H1 (cell line): ENCODE data around the gene FBXL12. TPM values are rescaled to one million over a fixed set of nuclear protein-coding genes. Genes with fewer than 3 reads are reported as not detected.

Source experiments
- CTCF ChIA-PET: fragments of 300-600 bp; sonication (Branson Sonifier 250); formaldehyde crosslinking; loops from one replicate; lab custom pipeline; 2021; ENCODE audit not compliant: partially characterized antibody; lab: Charles Lee
- POLR2A ChIA-PET: fragments of 300-600 bp; sonication (Branson Sonifier 250); formaldehyde crosslinking; loops from one replicate; lab custom pipeline; 2021; ENCODE audit warnings: inconsistent platforms; ENCODE audit not compliant: partially characterized antibody; lab: Charles Lee
- DNase-seq, 2 experiments: peaks; one replicate each; pipeline versions ENCODE4 v3.0.0 to v3.0.0-alpha.2; 2010 to 2022; ENCODE audit warnings: low spot score in 2 of 2, low read depth in 1 of 2, mixed read lengths in 1 of 2
- FAIRE-seq: peaks from 2 replicates; lab custom pipeline; 2011; peaks lifted over from hg19 to GRCh38; lab: Jason Lieb, UNC
- H2AFZ ChIP-seq: 2 replicates; pipeline ENCODE4 v1.8.1; 2012; ENCODE audit warnings: low read length, inconsistent platforms
- H2AK5ac ChIP-seq: 2 replicates; pipeline ENCODE4 v1.6.1; 2013; ENCODE audit warnings: low read depth, low read length
- H2BK120ac ChIP-seq: replicated peaks from 2 replicates; pipeline ENCODE3; 2013; ENCODE audit warnings: low read depth, low read length, inconsistent platforms
- H2BK12ac ChIP-seq: 2 replicates; pipeline ENCODE4 v1.6.1; 2013; ENCODE audit warnings: low read depth, low read length
- H2BK15ac ChIP-seq: 2 replicates; pipeline ENCODE4 v1.6.1; 2013; ENCODE audit warnings: low read length
- H2BK20ac ChIP-seq: 2 replicates; pipeline ENCODE4 v1.6.1; 2013; ENCODE audit warnings: low read length
- H2BK5ac ChIP-seq: 2 replicates; pipeline ENCODE4 v1.6.1; 2013; ENCODE audit warnings: low read depth, low read length
- H3K14ac ChIP-seq: 2 replicates; pipeline ENCODE4 v1.6.1; 2013; ENCODE audit warnings: inconsistent platforms; ENCODE audit not compliant: insufficient read length
- H3K18ac ChIP-seq: 2 replicates; pipeline ENCODE4 v1.6.1; 2013; ENCODE audit warnings: low read length; ENCODE audit errors: extremely low read depth
- H3K23ac ChIP-seq: 2 replicates; pipeline ENCODE4 v1.6.1; 2013; ENCODE audit warnings: inconsistent platforms; ENCODE audit not compliant: insufficient read length
- H3K23me2 ChIP-seq: 2 replicates; pipeline ENCODE4 v1.6.1; 2013; ENCODE audit warnings: low read depth, low read length
- H3K27ac ChIP-seq: 2 replicates; pipeline ENCODE4 v1.6.1; 2011; ENCODE audit warnings: low read depth, low read length, inconsistent platforms
- H3K27me3 ChIP-seq, 4 experiments: replicated peaks in 1 of 4; 1 replicate in 1 of 4; 2 replicates in 3 of 4; pipeline versions ENCODE4 v1.6.1 to v1.8.1; 2011 to 2013; ENCODE audit warnings: low read length in 3 of 4, mild to moderate bottlenecking in 3 of 4, inconsistent platforms in 2 of 4, mixed read lengths in 2 of 4, moderate library complexity in 1 of 4; ENCODE audit not compliant: control insufficient read depth in 3 of 4, insufficient read depth in 3 of 4; ENCODE audit errors: extremely low read depth in 1 of 4
- H3K36me3 ChIP-seq, 4 experiments: 2 replicates each; pipeline versions ENCODE4 v1.6.1 to v1.8.1; 2011 to 2013; ENCODE audit warnings: mild to moderate bottlenecking in 4 of 4, low read length in 3 of 4, moderate library complexity in 2 of 4, control low read depth in 1 of 4, inconsistent platforms in 1 of 4; ENCODE audit not compliant: insufficient read depth in 4 of 4, control insufficient read depth in 2 of 4
- H3K4ac ChIP-seq: replicated peaks from 2 replicates; pipeline ENCODE3; 2013; ENCODE audit warnings: low read length, low read depth, mixed read lengths, inconsistent platforms; ENCODE audit not compliant: insufficient read length
- H3K4me1 ChIP-seq, 4 experiments: replicated peaks in 1 of 4; 1 replicate in 1 of 4; 2 replicates in 3 of 4; pipeline versions ENCODE4 v1.6.1 to v1.8.1; 2011 to 2013; ENCODE audit warnings: low read length in 3 of 4, inconsistent platforms in 2 of 4, mixed read lengths in 1 of 4; ENCODE audit not compliant: insufficient read depth in 4 of 4, control insufficient read depth in 3 of 4
- H3K4me2 ChIP-seq, 2 experiments: 2 replicates each; pipeline versions ENCODE4 v1.6.1 to v1.8.1; 2011 to 2013; ENCODE audit warnings: low read depth in 2 of 2, low read length in 2 of 2, control low read depth in 1 of 2, inconsistent platforms in 1 of 2, mild to moderate bottlenecking in 1 of 2; ENCODE audit not compliant: insufficient read depth in 1 of 2
- H3K4me3 ChIP-seq, 4 experiments: fragments of 200-600, 300-600 bp in 1 of 4; sonication (generic), shearing (Covaris generic), sonication (Bioruptor Twin) in 1 of 4; 2 replicates each; pipeline versions ENCODE4 v1.5.1 to v1.8.1; 2011 to 2016; ENCODE audit warnings: low read length in 4 of 4, low read depth in 3 of 4, control low read depth in 2 of 4, inconsistent platforms in 2 of 4, mild to moderate bottlenecking in 2 of 4, mixed read lengths in 1 of 4, moderate library complexity in 1 of 4; ENCODE audit not compliant: insufficient read depth in 2 of 4; ENCODE audit errors: extremely low read depth in 1 of 4
- H3K56ac ChIP-seq: replicated peaks from 2 replicates; pipeline ENCODE3; 2013; ENCODE audit warnings: low read depth, mild to moderate bottlenecking, mixed read lengths, low read length, inconsistent platforms; ENCODE audit not compliant: insufficient read length
- H3K79me1 ChIP-seq: 2 replicates; pipeline ENCODE4 v1.6.1; 2013; ENCODE audit warnings: low read depth, low read length, control low read depth
- H3K79me2 ChIP-seq, 2 experiments: 2 replicates each; pipeline versions ENCODE4 v1.6.1 to v1.8.1; 2012 to 2013; ENCODE audit warnings: low read length in 2 of 2, mild to moderate bottlenecking in 2 of 2, inconsistent platforms in 1 of 2; ENCODE audit not compliant: insufficient read depth in 2 of 2, control insufficient read depth in 1 of 2
- H3K9ac ChIP-seq, 4 experiments: replicated peaks in 1 of 4; 1 replicate in 1 of 4; 2 replicates in 3 of 4; pipeline versions ENCODE4 v1.6.1 to v1.8.1; 2011 to 2013; ENCODE audit warnings: low read depth in 3 of 4, low read length in 3 of 4, control low read depth in 2 of 4, mild to moderate bottlenecking in 2 of 4, moderate library complexity in 2 of 4, inconsistent platforms in 1 of 4; ENCODE audit errors: extremely low read depth in 1 of 4
- H3K9me3 ChIP-seq, 2 experiments: 2 replicates each; pipeline versions ENCODE4 v1.6.1 to v1.8.1; 2012 to 2013; ENCODE audit warnings: mild to moderate bottlenecking in 2 of 2, moderate library complexity in 2 of 2, control low read depth in 1 of 2, inconsistent platforms in 1 of 2, low read depth in 1 of 2, low read length in 1 of 2, mixed read lengths in 1 of 2; ENCODE audit not compliant: insufficient read depth in 2 of 2
- H4K20me1 ChIP-seq, 2 experiments: replicated peaks in 1 of 2; 2 replicates each; pipeline versions ENCODE3 to v1.8.1; 2011 to 2013; ENCODE audit warnings: inconsistent platforms in 2 of 2, low read length in 2 of 2, mild to moderate bottlenecking in 1 of 2; ENCODE audit not compliant: insufficient read depth in 2 of 2, control insufficient read depth in 1 of 2
- H4K5ac ChIP-seq: 2 replicates; pipeline ENCODE4 v1.6.1; 2013; ENCODE audit warnings: low read length, low read depth, mixed read lengths, inconsistent platforms; ENCODE audit not compliant: insufficient read length
- H4K8ac ChIP-seq: 2 replicates; pipeline ENCODE4 v1.8.0; 2013; ENCODE audit warnings: mild to moderate bottlenecking, moderate library complexity, low read length, inconsistent platforms; ENCODE audit not compliant: insufficient read depth; ENCODE audit errors: extremely low read depth
- H4K91ac ChIP-seq: replicated peaks from 2 replicates; pipeline ENCODE3; 2013; ENCODE audit warnings: low read length, mixed read lengths, inconsistent platforms; ENCODE audit not compliant: insufficient read length
- E2F6 ChIP-seq: IDR thresholded peaks from 2 replicates; pipeline ENCODE4 v1.6.1; 2012; ENCODE audit warnings: inconsistent platforms
- EZH2 ChIP-seq: fragments of 200-600 bp; sonication (generic); IDR thresholded peaks from 2 replicates; pipeline ENCODE4 v1.7.1; 2012; ENCODE audit warnings: low read depth, mild to moderate bottlenecking, moderate library complexity, low read length, inconsistent platforms; ENCODE audit not compliant: severe bottlenecking
- KDM1A ChIP-seq: fragments of 200-600, 300-600 bp; sonication (generic); IDR thresholded peaks from 2 replicates; pipeline ENCODE4 v1.7.1; 2016; ENCODE audit warnings: mild to moderate bottlenecking, low read length, borderline replicate concordance
- POLR2A ChIP-seq, 2 experiments: IDR thresholded peaks; 1 replicate in 1 of 2; 2 replicates in 1 of 2; pipeline ENCODE4 v1.6.1; 2011; ENCODE audit warnings: low read depth in 2 of 2, low read length in 2 of 2, mild to moderate bottlenecking in 2 of 2; ENCODE audit errors: control extremely low read depth in 1 of 2
- RNF2 ChIP-seq: fragments of 200-900, 300-1000 bp; sonication (generic); IDR thresholded peaks from 2 replicates; pipeline ENCODE4 v1.7.1; 2016; ENCODE audit warnings: borderline replicate concordance, low read depth, mild to moderate bottlenecking, antibody characterized with exemption, low read length; ENCODE audit not compliant: poor library complexity, severe bottlenecking; ENCODE audit errors: missing control alignments
- SAP30 ChIP-seq: fragments of 300-600 bp; sonication (generic); IDR thresholded peaks from 2 replicates; pipeline ENCODE4 v1.7.1; 2012; ENCODE audit warnings: low read length, moderate library complexity, mild to moderate bottlenecking, inconsistent platforms; ENCODE audit not compliant: insufficient read depth, insufficient replicate concordance
- SP2 ChIP-seq: IDR thresholded peaks from 2 replicates; pipeline ENCODE4 v1.6.1; 2012; ENCODE audit warnings: mild to moderate bottlenecking, low read length, inconsistent platforms
- WGBS, 2 experiments: shearing (Covaris generic) in 1 of 2; methylation state at CpG; one replicate each; pipeline versions ENCODE4 v1.1.6 to v1.1.7; 2013 to 2015; ENCODE audit warnings: low lambda C conversion rate in 2 of 2, mixed read lengths in 2 of 2, inconsistent platforms in 1 of 2, low coverage in 1 of 2, missing lambda C conversion rate in 1 of 2; ENCODE audit not compliant: insufficient replicate concordance in 2 of 2, insufficient coverage in 1 of 2, insufficient read length in 1 of 2; ENCODE audit errors: extremely low coverage in 1 of 2, missing lambda C conversion rate in 1 of 2; 5-methylcytosine and 5-hydroxymethylcytosine counted together
- polyA plus RNA-seq, 7 experiments: library from polyadenylated mRNA; depleted of rRNA in 3 of 7; stranded (reverse) in 5 of 7; unstranded in 2 of 7; fragments of >200 nt in 5 of 7; fragments of 200-250 nt in 2 of 7; gene quantifications; 1 replicate in 5 of 7; 2 replicates in 1 of 7; 4 replicates in 1 of 7; pipeline versions ENCODE4 v1.2.1 to v1.2.3, GENCODE V29; 2011 to 2013; ENCODE audit warnings: missing spikeins in 2 of 7, mixed read lengths in 2 of 7
- total RNA-seq: library from RNA; stranded (reverse); fragmentation: NEBNext Ultra II Directional; extraction: Animal tissue kit (Norgen Biotek cat#: 25700); gene quantifications from 2 replicates; pipeline ENCODE4 v1.2.1, GENCODE V29; 2021

Gene FBXL12
- total and polyA plus RNA-seq, 2 of the 8 experiments (the other 6 are each of a cell fraction or from before 2014, with no cell fraction given), result 24.6 to 62.3 TPM

GRCh38 chr19:9839415-9839814 is 20.5 kb upstream of the FBXL12 start:
- H3K9me3 ChIP-seq, result no peaks in the 10 kb centered on the region
- no peak overlapping the region for H2BK5ac ChIP-seq
- DNase-seq (no peak), FAIRE-seq (no peak)
- H3K4me2 ChIP-seq, result no peak overlapping the region
- peaks cover 0 to 3% (median under 1%) of the 10 kb centered on the region in 4 experiments; a peak in 3 of 7 replicates for H3K4me1 ChIP-seq
- H3K79me1 ChIP-seq, result peaks cover 14% of the 10 kb centered on the region
- peaks cover 4 to 25% of the 10 kb centered on the region in 2 experiments for H4K20me1 ChIP-seq
- H4K91ac ChIP-seq, result no peak overlapping the region
- H3K14ac ChIP-seq, result no peak overlapping the region
- no peak overlapping the region for H4K8ac ChIP-seq
- no peak overlapping the region for H3K4me3 ChIP-seq
- no peak overlapping the region for H2BK12ac ChIP-seq
- H3K18ac ChIP-seq, result no peak overlapping the region
- H3K23me2 ChIP-seq, result peaks cover 6% of the 10 kb centered on the region; the same call in 1 of the 2 replicates
- H3K27ac ChIP-seq, result no peak overlapping the region
- H3K9ac ChIP-seq, result no peak overlapping the region
- H3K36me3 ChIP-seq, result peaks cover 5 to 36% (median 10%) of the 10 kb centered on the region in 4 experiments; a peak in 6 of 8 replicates
- peaks cover 5 to 15% of the 10 kb centered on the region in 2 experiments for H3K79me2 ChIP-seq
- WGBS, 2 experiments, result 90% methylated on average over 1 of the region's 1 CpG; no CpG with 5 or more reads in 1 of the 2 experiments
- H2BK20ac ChIP-seq, result no peak overlapping the region
- H3K4ac ChIP-seq, result no peak overlapping the region
- H2AFZ ChIP-seq, result no peak overlapping the region
- no peak overlapping the region for H4K5ac ChIP-seq
- H2BK120ac ChIP-seq, result no peak overlapping the region
- CTCF ChIA-PET, result interaction anchor here (0.5 to 2.0 kb wide), 3 partner anchors 45 to 237 kb away, joined by 3 to 5 read pairs (median 4); no protein-coding TSS in a partner anchor
- no peak overlapping the region for H2AK5ac ChIP-seq
- POLR2A ChIA-PET, result no interaction called here
- no peak overlapping the region for H3K23ac ChIP-seq
- no peak overlapping the region for H3K56ac ChIP-seq
- no peaks in the 10 kb centered on the region for H3K27me3 ChIP-seq
- no peak overlapping the region for H2BK15ac ChIP-seq
- TF ChIP-seq POLR2A (IDR thresholded peaks at IDR 0.05; ENCODE audit: control extremely low read depth in 1 of 2, low read depth in 2 of 2, low read length in 2 of 2) (no peak), SP2 (no peak), RNF2 (no peak), EZH2 (no peak), E2F6 (no peak), SAP30 (no peak), KDM1A (no peak)
